ELF-1 (cell line): ENCODE measurements around the gene STIM1.
A peak's percentile ranks its signal among the peaks of the same experiment; 100 is the strongest.

Source experiments
- DNase-seq: peaks from one replicate; pipeline ENCODE4 v3.0.0-alpha.2; 2016; ENCODE audit warnings: low read depth, low spot score

STIM1 gene

DNA sequence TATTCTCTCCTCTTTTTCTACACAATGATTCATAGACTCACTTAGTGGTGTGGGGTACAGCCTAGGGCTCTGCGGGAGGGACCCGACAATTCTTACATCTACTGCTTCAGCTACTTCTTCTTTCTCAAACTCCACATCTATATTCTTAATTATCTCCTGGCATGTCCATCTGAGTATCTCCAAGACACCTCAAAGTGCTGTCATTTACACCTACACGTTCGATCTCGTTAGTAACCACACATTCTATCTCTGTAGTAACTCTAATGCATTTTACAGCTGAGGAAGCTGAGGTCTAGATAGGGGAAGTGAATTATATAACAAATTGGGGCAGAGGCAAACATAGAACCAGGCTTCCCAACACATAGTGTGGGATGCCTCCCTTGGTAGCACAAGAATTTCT lies 211.4 kb downstream of the STIM1 start:
- DNase-seq = no peak

DNA sequence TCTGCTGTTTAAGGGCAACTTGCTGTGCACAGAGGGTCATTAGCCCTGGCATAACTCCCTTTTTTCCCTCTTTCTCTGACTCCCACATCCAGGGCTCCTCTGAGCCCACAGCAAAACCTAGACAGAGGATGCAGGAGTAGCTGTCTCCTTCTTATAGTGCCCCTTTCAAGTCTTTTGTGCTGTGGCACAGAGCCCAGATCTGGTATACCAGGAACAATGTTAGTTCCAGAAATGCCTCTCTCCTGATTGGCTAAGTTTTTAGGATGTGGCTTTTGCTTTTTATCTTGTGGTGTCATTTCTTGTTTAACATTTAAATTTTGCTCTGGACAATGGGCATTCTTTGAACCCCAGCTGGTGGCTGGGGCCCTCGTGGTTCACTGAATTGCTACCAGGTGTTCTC lies 213.5 kb downstream of the STIM1 start:
- no peak for DNase-seq

DNA sequence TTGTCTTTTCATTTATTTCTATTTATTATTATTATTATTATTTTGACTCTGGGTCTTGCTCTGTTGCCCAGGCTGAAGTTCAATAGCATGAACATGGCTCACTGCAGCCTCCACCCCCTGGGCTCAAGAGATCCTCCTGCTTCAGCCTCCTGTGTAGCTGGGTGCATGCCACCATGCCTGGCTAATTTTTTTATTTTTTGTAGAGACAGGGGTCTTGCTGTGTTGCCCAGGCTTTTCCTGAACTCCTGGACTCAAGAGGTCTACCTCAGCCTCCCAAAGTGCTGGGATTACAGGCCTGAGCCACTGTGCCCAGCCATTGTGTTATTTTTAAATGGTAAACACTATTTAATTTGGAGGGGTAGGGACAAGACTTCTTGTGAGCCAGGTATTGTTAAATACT lies 215.9 kb downstream of the STIM1 start:
- no peak for DNase-seq

DNA sequence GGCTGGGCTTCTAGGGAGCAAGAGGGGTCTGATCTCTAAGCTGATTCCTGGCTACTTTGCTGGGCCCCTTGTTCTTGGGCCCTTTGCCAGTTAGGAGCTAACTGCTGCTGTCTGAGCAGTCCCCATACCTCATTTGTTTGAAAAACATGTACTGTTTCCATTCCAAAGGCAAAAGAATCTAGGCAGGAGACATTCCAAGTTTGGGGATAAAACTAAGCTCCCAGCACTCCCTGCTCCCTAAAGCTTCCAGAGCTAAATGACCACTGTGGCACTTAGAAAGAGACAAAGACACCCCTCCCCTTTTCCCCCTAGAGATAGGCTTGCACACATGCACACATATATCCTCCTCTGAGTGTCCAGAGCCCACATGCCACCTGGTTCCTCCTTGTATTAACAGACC lies 216.4 kb downstream of the STIM1 start:
- DNase-seq = no peak

DNA sequence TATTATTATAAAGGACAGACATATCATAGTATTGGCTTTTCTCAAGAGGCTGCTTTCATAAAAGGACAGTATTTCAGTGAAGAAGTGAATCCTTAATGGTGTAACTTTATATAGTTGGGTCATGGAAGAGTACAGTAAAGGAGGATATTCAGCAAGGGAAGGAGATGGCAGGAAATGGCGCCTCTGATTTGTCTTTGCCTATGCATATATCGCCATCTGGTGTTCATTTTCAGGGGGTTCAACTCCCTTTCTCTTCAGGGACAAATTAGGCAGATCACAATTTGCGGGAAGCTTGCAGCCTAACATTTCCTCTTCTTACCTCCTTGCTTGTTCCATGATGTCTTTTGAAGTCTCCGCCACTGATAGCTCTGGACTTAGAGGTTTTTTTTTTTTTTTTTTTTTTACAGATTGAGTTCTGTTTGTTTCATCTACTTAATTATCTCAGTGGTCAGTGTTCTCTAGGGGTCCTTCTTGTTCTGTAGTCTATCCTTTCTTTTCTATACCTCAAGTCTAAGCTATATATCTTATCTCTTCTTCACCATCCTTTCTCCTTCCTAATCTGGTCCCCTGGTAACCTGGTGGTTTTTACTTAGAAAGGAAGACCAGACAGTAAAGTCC lies 217.3 kb downstream of the STIM1 start:
- peak; percentile 70 for DNase-seq

DNA sequence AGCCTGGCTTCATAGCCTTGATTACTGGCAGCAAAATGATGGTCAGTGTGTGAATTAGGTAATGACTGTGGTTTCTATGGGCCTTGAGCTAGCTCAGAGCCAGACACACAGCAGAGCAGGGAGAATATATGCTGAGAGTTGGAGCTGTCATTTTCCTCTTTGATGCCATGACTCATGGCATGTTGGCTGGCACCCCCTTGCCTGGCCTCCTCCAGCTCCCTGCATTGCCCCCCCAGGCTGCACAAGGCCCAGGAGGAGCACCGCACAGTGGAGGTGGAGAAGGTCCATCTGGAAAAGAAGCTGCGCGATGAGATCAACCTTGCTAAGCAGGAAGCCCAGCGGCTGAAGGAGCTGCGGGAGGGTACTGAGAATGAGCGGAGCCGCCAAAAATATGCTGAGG lies 218.8 kb downstream of the STIM1 start:
- no peak for DNase-seq

DNA sequence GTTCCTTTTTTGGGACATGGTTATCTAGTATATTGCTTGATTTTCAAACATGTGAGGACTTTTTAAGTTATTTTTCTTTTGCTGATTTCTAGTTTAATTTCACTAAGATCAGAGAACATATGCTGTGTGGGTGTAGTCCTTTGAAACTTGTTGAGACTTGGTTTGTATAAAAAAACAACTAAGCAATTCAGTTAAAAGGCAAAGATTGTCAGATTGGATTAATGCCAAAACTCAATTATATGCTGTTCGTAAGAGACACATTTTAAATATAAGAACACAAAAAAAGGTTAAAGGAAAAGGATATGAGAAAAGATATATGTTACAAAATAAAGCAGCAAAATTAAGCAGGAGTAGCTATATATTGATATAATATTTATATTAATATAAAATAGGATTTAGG lies 221.3 kb downstream of the STIM1 start:
- no peak for DNase-seq

DNA sequence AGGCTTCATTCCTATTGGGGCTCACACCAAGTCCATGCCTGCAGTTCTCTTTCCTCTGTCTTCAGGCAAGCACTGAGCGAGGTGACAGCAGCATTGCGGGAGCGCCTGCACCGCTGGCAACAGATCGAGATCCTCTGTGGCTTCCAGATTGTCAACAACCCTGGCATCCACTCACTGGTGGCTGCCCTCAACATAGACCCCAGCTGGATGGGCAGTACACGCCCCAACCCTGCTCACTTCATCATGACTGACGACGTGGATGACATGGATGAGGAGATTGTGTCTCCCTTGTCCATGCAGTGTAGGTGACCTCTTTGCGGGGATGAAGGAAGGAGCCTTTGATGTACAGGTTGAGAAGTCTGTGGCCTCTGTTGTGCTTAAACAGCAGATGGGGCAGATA lies 227.7 kb downstream of the STIM1 start:
- DNase-seq = no peak

DNA sequence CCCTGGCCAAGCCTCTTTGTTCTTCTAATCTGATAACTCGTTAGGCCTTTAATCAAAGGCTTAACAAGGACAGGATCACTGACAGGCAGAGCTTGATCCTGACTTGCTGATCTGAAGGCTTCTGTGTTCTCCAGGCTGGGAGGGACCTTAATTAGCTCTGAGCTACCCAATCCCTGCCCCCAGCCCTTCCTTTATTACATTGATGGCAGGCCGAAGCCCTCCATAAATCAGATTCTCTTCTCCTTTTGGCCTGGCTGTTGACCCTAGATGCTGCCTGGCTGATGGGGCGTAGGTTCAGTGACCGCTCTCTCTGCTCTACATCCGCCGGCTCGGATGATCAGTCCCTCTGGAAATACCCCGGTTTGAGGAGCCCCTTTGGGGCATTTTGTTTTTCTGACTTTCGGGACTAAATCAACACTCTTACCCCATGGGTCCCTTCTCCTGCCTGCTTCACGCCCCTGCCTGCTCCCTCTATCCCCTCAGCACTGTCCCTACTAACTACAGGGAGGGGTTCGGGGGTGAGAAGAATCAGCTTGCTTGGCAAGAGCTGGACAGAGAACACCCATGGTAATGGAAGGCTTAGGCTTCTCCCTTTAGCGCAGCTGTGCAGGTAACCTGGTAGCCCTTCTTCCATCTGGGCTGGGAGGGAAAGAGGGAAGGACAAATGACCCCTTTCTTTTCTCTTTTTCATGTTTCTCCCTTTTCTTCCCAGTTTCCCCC lies 229.1 kb downstream of the STIM1 start:
- DNase-seq = no peak

DNA sequence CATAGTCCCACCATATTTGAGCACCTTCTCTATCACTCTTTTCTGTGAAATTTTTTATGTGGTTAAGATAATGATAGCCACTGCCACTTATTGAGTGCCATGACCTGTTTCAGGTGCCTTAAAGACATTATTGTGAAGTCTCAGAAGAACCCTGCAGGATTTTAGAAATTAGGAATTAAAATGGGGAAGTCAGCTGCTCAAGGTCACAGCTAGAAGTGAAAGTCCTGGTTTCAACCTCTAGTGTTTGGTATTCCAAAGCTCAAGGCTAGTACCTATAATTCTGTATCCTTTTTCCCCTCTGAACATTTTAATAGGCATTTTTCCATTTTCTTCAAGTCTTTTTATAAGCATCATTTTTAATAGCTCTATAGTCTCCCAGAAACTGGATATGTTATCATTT lies 230.1 kb downstream of the STIM1 start:
- DNase-seq = no peak

DNA sequence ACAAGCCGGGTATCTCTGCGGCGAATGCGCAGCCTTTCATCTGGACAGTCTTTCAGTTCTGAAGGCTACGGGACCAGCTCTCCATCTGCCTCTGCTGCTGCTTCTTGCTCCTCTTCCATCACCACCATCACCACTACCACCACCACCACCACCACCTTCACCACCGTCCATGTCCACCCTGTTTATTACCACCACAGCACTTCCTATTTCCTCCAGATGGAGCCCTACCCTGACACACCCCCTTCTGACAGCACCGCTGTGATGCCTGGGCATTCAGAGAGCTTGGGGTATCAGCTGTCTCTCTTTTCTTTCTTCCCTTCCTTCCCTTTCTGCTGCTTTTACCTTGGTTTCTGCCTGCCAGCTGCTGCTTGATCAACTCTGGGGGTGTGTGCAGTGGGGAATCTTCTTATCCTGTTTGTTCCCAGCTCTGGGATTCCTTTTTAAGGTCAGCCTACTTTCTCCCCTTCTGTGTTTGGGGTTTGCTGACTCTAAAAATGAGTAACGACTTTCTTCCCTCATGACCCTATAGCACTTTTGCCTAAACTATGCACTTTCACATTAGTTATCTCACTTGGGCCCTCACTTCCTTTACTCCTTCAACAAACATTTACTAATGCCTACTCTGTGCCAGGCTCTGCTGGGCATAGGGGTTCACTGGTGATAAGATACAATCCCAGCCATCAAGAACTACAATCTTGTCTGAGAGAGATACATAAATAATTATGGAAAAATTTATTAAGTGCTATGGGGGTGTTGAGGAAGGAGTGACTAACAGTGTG lies 231.3 kb downstream of the STIM1 start:
- DNase-seq = no peak

DNA sequence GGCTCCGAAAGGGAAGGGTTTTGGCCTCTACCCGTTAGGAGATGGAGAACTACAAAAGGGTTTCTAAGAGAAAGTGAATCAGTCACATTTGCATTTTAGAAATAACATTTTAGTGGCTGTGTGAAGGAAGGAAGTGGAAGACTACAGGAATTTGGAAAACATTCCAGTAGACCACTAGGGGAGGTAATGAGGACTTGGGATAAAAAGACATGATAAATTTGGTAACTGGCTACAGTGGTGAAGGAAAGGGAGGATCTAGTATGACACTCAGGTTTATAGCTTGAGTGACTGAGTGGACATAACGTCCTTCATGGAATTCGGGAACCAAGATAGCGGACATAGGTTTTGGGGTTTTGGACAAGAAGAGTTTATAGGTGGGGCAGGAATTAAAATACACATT lies 232.1 kb downstream of the STIM1 start:
- DNase-seq = no peak

DNA sequence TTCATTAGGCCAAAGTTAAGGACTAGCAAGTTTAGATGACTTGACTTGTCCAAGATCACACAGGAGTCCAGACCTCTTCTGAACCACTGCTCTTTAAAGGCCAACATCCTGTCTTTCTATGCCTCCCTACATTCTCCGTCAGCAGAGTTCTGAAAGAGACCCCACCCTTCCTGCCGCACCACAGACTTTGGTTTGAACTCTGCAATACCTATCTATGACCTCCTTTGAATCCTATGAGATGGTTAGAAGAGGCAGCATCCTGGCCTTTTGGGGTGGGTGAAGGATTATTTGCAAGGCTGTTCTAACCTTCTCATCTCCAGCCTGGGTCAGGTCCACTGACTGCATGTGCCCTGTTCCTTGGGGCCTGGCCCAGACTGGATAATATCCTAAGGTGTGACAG lies 234.8 kb downstream of the STIM1 start:
- no peak for DNase-seq

DNA sequence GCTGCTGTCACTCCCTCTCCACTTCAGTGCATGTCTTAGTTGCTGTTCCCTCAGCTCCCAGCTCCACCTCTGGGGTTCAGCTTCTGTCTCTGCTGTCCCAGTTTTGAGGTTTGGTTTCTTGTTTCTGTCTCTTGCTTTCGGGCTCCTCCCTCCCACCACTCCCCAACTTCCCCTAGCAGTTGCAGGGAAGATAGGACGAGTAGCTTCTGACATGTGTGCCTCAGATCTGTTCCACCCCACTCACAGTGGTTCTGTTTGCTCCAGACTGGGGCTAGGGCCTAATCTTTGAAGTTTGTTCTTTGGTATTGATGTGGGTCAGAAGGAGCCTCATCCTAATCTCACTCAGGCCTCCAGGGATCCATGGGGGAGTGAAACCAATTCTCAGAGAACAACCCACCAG lies 236.6 kb downstream of the STIM1 start:
- DNase-seq = no peak

DNA sequence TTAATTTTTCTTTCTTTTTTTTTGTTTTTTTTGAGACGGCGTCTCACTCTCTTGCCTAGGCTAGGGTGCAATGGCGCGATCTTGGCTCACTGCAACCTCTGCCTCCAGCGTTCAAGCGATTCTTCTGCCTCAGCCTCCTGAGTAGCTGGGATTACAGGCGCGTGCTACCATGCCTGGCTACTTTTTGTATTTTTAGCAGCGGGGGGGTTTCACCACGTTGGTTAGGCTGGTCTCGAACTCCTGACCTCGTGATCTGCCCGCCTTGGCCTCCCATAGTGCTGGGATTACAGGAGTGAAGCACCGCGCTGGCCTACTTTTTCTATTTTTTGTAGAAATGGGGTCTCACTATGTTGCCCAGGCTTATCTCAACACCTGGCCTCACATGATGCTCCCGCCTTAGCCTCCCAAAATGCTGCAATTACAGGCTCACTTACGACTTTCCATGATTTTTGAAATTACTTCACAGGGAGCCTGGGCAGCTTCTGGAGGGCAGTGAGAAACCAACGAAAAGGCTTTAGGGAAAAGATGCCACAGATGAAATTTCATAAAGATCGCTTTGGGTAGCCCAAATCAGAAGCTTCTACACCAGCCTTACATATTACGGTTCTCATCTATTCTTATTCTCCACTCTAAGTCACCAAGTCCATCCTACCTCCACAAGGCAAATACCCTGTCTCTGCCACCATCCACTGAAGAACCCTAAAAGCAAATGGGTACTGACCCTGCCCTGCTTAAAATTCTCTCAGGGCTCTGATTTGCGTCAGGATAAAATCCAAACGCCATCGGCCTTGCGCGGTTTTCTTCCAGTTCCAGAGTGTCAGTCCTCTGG lies 238.3 kb downstream of the STIM1 start:
- no peak for DNase-seq

DNA sequence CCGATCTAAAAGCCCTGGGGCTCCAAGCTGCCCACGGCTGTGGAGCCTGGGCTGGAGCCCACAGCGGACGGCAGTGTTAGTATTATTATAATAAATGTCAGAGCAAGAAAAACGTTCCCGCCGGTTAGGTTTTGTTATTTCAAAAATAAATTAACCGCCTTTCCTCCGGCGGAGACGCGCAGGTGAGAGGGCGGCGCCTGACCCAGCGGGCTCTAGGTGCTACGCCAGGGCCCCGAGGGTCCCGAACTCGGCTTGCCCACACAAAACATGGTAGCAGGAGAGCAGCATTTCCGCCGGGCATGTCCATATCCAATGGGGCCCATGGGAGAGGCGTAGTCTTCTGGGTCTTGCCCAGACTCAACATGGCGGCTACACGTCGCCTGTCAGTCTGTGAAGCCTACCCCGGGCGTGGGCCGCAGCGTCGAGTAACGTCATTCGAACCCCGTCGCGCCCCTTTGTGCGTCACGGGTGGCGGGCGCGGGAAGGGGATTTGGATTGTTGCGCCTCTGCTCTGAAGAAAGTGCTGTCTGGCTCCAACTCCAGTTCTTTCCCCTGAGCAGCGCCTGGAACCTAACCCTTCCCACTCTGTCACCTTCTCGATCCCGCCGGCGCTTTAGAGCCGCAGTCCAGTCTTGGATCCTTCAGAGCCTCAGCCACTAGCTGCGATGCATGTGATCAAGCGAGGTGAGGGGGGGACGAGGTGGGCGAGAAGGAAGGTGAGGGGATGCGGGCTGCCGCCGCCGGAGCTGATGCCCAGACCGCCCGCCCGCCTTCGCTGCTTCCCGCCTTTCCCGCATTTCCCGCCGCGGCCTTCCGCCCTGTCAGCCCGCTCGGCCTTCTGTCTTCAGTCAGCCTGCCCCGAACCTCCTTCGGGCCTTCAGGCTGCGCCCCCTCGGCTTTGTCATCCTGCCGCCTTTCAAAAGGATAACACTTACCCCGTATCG lies 239.2 kb downstream of the STIM1 start, which contains the start of gene RRM1:
Gene RRM1 (plus strand): TSS at position 452 of the 944 bp plus-strand sequence. CDS start 214 bp downstream, at position 666.
- DNase-seq = peak; percentile 99

DNA sequence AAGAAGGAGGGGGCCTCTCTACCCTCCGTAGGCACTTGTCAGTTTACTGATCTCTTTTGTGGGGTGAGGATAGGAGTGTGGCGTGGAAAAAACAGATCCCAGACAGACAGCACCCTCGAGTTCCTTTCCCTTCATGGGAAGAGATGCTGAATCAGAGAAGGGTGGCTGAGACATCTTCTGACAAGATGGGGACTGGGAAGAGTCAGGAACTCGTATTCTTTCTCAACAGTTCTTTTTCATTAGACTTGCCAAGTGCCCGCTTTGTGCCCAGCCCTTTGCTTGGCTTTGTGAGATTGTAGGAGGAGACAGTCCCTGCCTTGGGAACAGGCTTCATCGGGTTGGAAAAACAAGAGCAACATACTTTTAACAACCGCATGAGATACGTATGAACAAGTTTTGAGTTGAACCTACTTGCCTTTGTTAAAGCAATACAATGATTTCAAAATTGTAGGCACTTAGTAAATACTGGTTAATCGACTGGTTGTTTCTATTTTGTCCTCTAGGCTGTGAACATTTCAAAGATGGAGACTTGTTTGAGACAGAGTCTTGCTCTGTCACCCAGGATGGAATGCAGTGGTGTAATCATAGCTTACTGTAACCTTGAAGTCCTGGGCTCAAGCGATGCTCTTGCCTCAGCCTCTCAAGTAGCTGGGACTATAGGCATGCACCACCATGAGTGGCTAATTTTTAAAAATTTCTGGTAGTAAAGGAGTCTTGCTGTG lies 240.2 kb downstream of the STIM1 start:
- DNase-seq = peak; percentile 32

DNA sequence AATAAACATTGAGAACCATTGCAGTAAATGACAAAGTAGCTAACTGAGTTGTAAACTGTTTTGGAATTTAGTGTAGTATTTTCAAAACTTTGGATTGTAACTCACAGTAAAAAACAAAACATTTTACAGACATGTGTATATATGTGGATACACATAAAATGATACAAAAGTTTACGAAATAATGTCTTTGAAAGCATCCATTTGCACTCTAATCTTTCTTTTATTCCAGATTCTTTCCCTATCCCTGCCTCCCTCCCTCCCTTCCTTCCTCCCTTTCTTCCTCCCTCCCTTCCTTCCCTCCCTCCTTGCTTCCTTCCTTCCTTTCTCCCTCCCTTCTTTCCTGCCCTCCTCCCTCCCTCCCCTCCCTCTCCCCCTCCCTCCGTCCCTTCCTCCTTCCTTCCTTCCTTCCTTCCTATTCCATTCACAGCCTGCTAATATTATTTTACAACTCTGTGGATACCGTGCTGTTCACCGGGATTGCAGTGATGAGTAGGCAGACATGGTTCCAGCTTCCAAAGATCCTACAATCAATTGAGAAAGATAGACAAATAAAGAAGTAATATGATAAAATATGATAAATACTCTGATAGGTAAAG lies 242.7 kb downstream of the STIM1 start:
- no peak for DNase-seq

DNA sequence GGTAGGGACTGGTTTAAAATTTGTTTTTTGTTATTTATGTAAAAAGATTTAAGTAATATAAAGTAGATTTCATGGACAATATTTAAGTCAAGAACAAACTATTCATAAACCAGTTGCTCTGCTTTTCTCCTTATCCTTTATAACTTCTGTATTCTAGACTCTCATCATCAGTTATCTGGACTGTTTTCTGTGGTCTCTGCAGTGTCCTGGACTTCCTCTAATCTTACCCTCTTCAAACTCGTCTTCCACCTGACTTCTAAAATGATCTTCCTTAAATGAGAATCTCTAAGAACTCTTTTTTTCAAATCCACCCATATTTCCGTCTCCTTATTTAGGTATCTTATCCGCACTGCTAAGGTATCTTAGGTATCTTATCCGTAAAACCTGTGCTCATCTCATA lies 247.2 kb downstream of the STIM1 start:
- no peak for DNase-seq

DNA sequence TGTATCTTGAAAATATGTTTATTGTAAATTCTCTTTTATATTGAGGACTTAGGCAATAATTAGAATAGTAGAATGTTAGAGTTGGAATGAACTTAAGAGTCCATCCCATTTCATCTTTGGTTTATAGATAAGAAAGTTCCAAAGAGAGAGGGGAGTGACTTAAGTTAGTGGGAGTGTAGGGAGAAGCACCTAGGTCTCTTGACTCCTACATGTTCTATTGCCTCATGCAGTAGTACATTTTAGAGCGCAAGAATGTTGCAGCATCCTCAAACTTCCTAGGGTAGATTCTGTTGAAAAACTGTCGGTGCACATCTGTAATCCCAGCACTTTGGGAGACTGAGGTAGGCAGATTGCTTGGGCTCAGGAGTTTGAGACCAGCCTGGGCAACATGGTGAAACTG lies 247.8 kb downstream of the STIM1 start:
- DNase-seq = no peak
